Loucy (cell line): Measurements from ENCODE around the gene ARHGAP15.

Source experiments
- H2AFZ ChIP-seq: fragments of 200-600 bp; sonication (generic); 2 replicates; pipeline ENCODE4 v1.6.0; 2016; ENCODE audit warnings: antibody characterized with exemption, mild to moderate bottlenecking, low read length, moderate library complexity
- H3F3A ChIP-seq: fragments of 200-600 bp; 2 replicates; pipeline ENCODE4 v1.6.0; 2016; ENCODE audit warnings: antibody characterized with exemption, low read depth, mild to moderate bottlenecking
- H3K27me3 ChIP-seq: fragments of 200-600 bp; sonication (generic); 2 replicates; pipeline ENCODE4 v1.6.1; 2014; ENCODE audit warnings: low read length, mild to moderate bottlenecking; ENCODE audit not compliant: insufficient read depth, poor library complexity, severe bottlenecking
- H3K36me3 ChIP-seq: fragments of 200-600 bp; sonication (generic); 2 replicates; pipeline ENCODE4 v1.6.1; 2016; ENCODE audit warnings: low read length; ENCODE audit not compliant: insufficient read depth
- H3K4me1 ChIP-seq: fragments of 200-600 bp; sonication (generic); 2 replicates; pipeline ENCODE4 v1.5.1; 2014; ENCODE audit warnings: low read length, mild to moderate bottlenecking; ENCODE audit not compliant: insufficient read depth, poor library complexity, severe bottlenecking
- H3K4me2 ChIP-seq: fragments of 200-600 bp; sonication (generic); 2 replicates; pipeline ENCODE4 v1.6.0; 2014; ENCODE audit warnings: antibody characterized with exemption, low read length, low read depth, mild to moderate bottlenecking; ENCODE audit not compliant: poor library complexity, severe bottlenecking
- H3K4me3 ChIP-seq: fragments of 200-600 bp; sonication (generic); 2 replicates; pipeline ENCODE4 v1.5.1; 2014; ENCODE audit warnings: low read length, mild to moderate bottlenecking, mixed read lengths; ENCODE audit not compliant: poor library complexity, severe bottlenecking
- H3K79me2 ChIP-seq: fragments of 200-600 bp; sonication (generic); 2 replicates; pipeline ENCODE4 v1.6.1; 2014; ENCODE audit warnings: low read length; ENCODE audit not compliant: insufficient read depth
- H3K9ac ChIP-seq: fragments of 200-600 bp; sonication (generic); 2 replicates; pipeline ENCODE4 v1.6.0; 2014; ENCODE audit warnings: mild to moderate bottlenecking, low read depth, low read length, moderate library complexity; ENCODE audit not compliant: poor library complexity, severe bottlenecking
- H3K9me2 ChIP-seq: fragments of 200-600 bp; sonication (generic); replicated peaks from 2 replicates; pipeline ENCODE4 v1.6.1; 2016; ENCODE audit warnings: low read depth, low read length, mixed read lengths
- H3K9me3 ChIP-seq: fragments of 200-600 bp; sonication (generic); 2 replicates; pipeline ENCODE4 v1.6.1; 2014; ENCODE audit warnings: mild to moderate bottlenecking, antibody characterized with exemption, low read length, low read depth; ENCODE audit not compliant: insufficient read depth
- H4K20me1 ChIP-seq: fragments of 200-600 bp; sonication (generic); 2 replicates; pipeline ENCODE4 v1.6.0; 2014; ENCODE audit warnings: antibody characterized with exemption, low read length, mild to moderate bottlenecking; ENCODE audit not compliant: insufficient read depth, poor library complexity, severe bottlenecking
- CTCF ChIP-seq: fragments of 200-600 bp; sonication (generic); conservative IDR thresholded peaks from 2 replicates; pipeline ENCODE4 v1.5.1; 2014; ENCODE audit warnings: mild to moderate bottlenecking, antibody characterized with exemption, low read length
- EZH2phosphoT487 ChIP-seq: fragments of 200-600 bp; IDR thresholded peaks from 2 replicates; pipeline ENCODE4 v1.6.1; 2018; ENCODE audit warnings: antibody characterized with exemption, mild to moderate bottlenecking, moderate library complexity, borderline replicate concordance

Gene ARHGAP15

GRCh38 chr2:143481733-143482132 lies 352.5 kb downstream of the ARHGAP15 start:
- H3K9me2 ChIP-seq, result no peaks in the 10 kb centered on the region
- H3K79me2 ChIP-seq, result no peaks in the 10 kb centered on the region
- H3K4me2 ChIP-seq, result no peak overlapping the region
- TF ChIP-seq CTCF (no peak), EZH2phosphoT487 (no peak)
- no peak overlapping the region for H3K4me3 ChIP-seq
- H2AFZ ChIP-seq, result no peak overlapping the region
- peaks cover 8% of the 10 kb centered on the region for H4K20me1 ChIP-seq
- peaks cover 10% of the 10 kb centered on the region for H3K4me1 ChIP-seq
- H3F3A ChIP-seq, result no peaks in the 10 kb centered on the region
- no peaks in the 10 kb centered on the region for H3K27me3 ChIP-seq
- H3K36me3 ChIP-seq, result peaks cover 4% of the 10 kb centered on the region; the same call in 1 of the 2 replicates
- no peak overlapping the region for H3K9ac ChIP-seq
- no peaks in the 10 kb centered on the region for H3K9me3 ChIP-seq

GRCh38 chr2:143482316-143482715 lies 353.1 kb downstream of the ARHGAP15 start:
- peaks cover 10% of the 10 kb centered on the region for H3K4me1 ChIP-seq
- no peak overlapping the region for H3K4me3 ChIP-seq
- peaks cover 8% of the 10 kb centered on the region for H4K20me1 ChIP-seq
- H3K36me3 ChIP-seq, result peaks cover 10% of the 10 kb centered on the region; the same call in 1 of the 2 replicates
- H3F3A ChIP-seq, result no peaks in the 10 kb centered on the region
- H3K27me3 ChIP-seq, result no peaks in the 10 kb centered on the region
- H2AFZ ChIP-seq, result no peak overlapping the region
- no peaks in the 10 kb centered on the region for H3K79me2 ChIP-seq
- no peak for TF ChIP-seq CTCF
- no peak for TF ChIP-seq EZH2phosphoT487
- H3K4me2 ChIP-seq, result no peak overlapping the region
- no peaks in the 10 kb centered on the region for H3K9me2 ChIP-seq
- no peak overlapping the region for H3K9ac ChIP-seq
- no peaks in the 10 kb centered on the region for H3K9me3 ChIP-seq

GRCh38 chr2:143482771-143483170 lies 353.6 kb downstream of the ARHGAP15 start:
- H3K36me3 ChIP-seq, result peaks cover 14% of the 10 kb centered on the region; the same call in 1 of the 2 replicates
- H3K79me2 ChIP-seq, result no peaks in the 10 kb centered on the region
- TF ChIP-seq EZH2phosphoT487 (no peak), CTCF (no peak)
- H3F3A ChIP-seq, result no peaks in the 10 kb centered on the region
- no peak overlapping the region for H3K4me3 ChIP-seq
- no peaks in the 10 kb centered on the region for H3K9me2 ChIP-seq
- peaks cover 10% of the 10 kb centered on the region for H3K4me1 ChIP-seq
- no peak overlapping the region for H3K9ac ChIP-seq
- H3K27me3 ChIP-seq, result no peaks in the 10 kb centered on the region
- H3K4me2 ChIP-seq, result no peak overlapping the region
- peaks cover 8% of the 10 kb centered on the region for H4K20me1 ChIP-seq
- no peaks in the 10 kb centered on the region for H3K9me3 ChIP-seq
- H2AFZ ChIP-seq, result no peak overlapping the region
